ENCODE data around the gene GLRX5. TPM values are rescaled to one million over a fixed set of nuclear protein-coding genes. Genes with fewer than 3 reads are reported as not detected.

Gene GLRX5
- polyA plus RNA-seq, 3 donors = 72.3 to 83.8 (median 81.1) TPM

- no peak for DNase-seq (ENCODE audit: low read depth in 3 of 3, low spot score in 2 of 3)
Observed at GRCh38 chr14:95531969-95532368, 2.9 kb upstream of the GLRX5 start.

- DNase-seq (ENCODE audit: low read depth in 3 of 3, low spot score in 2 of 3) = no peak
Observed at GRCh38 chr14:95533391-95533821, 1.4 kb upstream of the GLRX5 start.

DNA sequence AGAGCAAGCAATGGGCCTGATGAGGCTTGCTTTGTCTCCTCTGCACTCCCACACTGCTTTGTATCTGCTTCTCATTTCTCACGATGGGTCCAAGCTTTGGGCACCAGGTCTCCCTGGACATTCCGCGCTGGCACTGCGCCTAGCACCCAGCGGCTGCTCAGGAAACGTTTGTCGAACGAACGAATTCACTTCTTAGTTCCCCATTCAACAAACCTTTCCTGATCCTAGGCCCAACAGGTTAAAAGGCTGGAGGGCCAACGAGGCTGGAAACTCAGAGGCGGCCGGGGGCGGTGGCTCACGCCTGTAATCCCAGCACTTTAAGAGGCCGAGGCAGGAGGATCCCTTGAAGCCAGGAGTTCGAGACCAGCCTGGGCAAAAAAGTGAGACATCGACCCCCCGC is 1.0 kb upstream of the GLRX5 start:
- no peak for DNase-seq (ENCODE audit: low read depth in 3 of 3, low spot score in 2 of 3)

DNA sequence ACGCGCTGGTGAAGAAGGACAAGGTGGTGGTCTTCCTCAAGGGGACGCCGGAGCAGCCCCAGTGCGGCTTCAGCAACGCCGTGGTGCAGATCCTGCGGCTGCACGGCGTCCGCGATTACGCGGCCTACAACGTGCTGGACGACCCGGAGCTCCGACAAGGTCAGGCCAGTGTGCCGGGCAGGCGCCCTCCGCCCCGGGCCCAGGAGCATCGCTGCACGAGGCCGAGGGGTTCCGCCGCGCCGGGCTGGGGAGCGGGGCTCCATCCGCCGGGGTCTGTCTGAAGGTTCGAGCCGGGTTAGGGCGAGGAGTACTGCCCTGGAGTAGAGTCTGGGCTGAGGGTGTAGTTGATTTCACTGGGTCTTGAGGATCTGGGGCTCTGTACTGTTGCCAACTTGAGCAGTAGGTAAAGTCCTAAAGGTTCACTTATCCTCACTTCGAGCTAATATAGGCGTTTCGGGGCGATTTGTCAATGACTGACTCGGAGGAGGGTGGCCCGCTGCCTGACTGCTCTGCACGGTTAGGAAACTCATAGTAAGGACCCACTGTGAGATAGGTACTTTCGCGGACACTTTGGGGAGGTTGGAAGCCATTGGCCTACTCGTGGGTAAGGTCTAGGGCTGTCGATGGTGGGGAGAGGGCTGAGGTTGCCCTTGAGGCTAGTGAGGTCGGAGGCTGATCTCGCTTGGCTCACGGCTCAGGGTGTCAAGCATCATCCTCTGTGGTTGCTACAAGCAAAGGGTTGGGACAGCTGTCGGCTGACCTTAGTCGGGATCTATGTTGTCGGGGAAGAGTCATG is 574 bp downstream of the GLRX5 start:
- no peak for DNase-seq (ENCODE audit: low read depth in 3 of 3, low spot score in 2 of 3)

DNA sequence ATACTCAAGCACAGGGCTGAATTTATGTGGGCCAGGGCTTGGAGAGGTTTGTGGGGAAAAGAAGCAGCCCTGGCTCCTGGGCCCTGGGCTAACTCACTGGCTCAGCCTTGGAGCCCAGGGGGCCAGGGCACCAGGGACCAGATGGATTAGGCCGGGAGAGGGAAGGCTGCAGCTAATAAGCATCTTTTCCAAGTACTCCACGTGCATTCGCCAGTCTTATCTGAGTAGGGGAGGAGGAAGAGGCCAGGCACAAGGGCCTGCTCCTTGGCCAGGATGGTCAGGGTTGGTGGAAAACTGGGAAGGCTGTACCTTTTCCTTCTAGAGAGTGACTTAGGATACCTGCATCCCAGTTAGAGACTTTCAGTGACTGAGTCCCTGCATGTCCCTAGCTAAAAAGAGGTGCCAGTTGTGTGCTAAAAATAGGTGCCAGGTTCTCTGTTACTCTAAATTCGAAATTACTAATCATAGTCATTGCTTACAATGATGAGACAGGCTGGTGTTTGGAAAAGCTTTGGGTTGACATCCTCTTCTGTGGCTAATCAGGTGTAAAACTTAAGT is 1.3 kb downstream of the GLRX5 start:
- no peak for DNase-seq (ENCODE audit: low read depth in 3 of 3, low spot score in 2 of 3)

GRCh38 chr14:95536671-95537070 is 1.8 kb downstream of the GLRX5 start:
- DNase-seq (ENCODE audit: low read depth in 3 of 3, low spot score in 2 of 3) = no peak

DNA sequence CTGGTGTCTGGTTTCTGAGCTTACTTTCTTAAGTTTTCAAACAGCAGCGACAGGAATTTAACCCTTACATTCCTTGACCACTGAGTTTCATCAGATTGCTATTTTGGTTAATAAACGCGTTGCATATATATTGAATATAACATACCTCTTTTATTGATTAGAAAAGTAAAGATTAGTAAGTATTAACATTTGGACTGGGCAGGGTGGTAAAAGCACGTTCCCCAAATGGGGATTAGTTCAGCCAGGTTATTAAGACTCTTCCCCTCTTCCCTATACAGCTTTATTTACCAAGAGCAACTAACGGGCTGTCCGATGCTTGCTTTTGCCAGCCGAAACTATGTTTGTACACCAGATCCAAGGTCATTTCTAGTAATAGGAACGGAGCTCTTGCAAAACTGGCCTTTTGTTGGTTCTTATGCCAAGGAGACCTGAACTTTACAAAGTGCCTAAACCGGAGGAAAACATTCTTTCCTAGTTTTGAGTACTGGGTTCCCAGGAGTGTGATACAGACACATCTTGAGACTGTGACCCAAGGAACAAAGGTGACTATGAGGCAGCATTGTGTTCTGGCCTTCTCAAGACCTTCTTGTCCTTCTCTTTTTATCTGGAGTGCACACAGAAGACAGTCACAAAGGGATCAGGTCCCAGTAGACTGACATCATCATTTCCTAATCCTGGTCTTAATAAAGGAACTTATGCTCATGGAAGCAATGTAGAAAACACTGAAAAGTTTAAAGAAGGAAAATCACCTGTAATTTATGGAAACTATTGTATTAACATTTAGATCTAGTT is 2.6 kb downstream of the GLRX5 start:
- no peak for DNase-seq (ENCODE audit: low read depth in 3 of 3, low spot score in 2 of 3)

GRCh38 chr14:95538801-95539509 is 4.1 kb downstream of the GLRX5 start:
- DNase-seq (ENCODE audit: low read depth in 3 of 3, low spot score in 2 of 3) = no peak

DNA sequence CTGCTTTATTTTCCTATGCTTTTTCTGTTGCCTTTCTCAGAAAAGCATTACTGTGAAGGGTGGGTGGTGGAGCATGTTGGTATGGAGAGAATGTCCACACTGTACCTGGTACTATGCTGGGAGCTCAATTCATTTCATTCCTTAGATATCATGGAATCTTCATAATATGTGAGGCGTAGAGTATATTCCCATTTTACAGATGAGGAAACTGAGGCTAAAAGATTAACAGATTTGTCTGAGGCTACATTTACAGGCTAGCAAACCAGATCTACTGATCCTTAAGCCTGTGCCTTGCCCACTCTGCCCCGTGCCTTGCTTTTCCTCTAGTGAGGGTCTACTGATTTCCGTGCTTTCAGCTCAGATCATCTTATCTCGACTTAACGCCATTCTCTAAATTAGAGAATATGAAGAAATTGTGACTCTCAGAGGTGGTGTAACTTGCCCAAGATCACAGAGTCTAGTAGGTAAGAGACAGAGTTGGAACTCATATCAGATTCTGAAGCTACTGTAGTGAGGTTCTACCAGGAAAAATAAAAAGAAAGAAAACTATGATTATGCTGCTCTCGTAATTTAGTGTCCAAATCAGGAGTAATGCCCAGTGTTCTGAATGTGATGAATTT is 5.5 kb downstream of the GLRX5 start:
- no peak for DNase-seq (ENCODE audit: low read depth in 3 of 3, low spot score in 2 of 3)

DNA sequence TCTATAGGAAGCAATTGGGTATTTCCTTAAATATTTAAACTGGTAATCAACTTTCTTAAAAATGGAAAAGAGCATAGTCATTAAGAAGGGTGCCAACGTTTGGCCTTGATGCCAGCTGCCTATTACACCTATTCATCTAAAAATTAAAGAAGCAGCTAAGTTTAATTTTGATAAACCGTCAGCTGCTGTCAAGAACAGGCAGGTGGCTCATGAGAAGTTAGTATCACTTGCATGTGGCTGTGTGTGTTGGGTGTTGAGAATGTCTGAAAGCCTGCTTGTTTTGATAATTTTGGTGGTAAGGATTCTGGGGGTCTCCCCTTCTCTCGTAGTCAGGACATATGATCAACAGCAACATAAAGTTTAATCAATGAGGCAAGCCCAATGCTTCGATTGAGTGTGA is 6.5 kb downstream of the GLRX5 start:
- DNase-seq (ENCODE audit: low read depth in 3 of 3, low spot score in 2 of 3) = no peak

- DNase-seq (ENCODE audit: low read depth in 3 of 3, low spot score in 2 of 3) = no peak
Observed at GRCh38 chr14:95541932-95542930, 7.4 kb downstream of the GLRX5 start.

- no peak for DNase-seq (ENCODE audit: low read depth in 3 of 3, low spot score in 2 of 3)
Observed at GRCh38 chr14:95543021-95543420, 8.2 kb downstream of the GLRX5 start.

- DNase-seq (ENCODE audit: low read depth in 3 of 3, low spot score in 2 of 3) = no peak
Observed at GRCh38 chr14:95544588-95544987, 9.7 kb downstream of the GLRX5 start.

- no peak for DNase-seq (ENCODE audit: low read depth in 3 of 3, low spot score in 2 of 3)
Observed at GRCh38 chr14:95545515-95546168, 10.8 kb downstream of the GLRX5 start.

DNA sequence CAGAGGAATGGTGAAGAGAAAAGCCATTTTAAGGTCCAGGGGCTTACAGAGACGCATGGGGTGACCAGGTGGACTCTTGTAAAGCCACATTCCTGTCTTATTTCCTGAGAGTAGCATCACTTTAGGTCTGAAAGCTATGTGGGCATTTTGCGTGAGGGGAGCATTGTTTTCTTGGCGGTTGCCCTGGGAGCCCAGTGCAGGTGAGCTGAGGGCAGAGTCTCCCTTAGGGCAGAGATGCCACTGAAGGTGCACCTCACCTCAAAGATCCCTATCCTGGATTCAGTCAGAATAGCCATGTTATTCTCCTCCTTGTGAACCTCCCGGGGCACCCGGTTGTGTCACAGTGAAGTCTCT is 12.4 kb downstream of the GLRX5 start:
- no peak for DNase-seq (ENCODE audit: low read depth in 3 of 3, low spot score in 2 of 3)

- no peak for DNase-seq (ENCODE audit: low read depth in 3 of 3, low spot score in 2 of 3)
Observed at GRCh38 chr14:95547626-95548327, 12.9 kb downstream of the GLRX5 start.

DNA sequence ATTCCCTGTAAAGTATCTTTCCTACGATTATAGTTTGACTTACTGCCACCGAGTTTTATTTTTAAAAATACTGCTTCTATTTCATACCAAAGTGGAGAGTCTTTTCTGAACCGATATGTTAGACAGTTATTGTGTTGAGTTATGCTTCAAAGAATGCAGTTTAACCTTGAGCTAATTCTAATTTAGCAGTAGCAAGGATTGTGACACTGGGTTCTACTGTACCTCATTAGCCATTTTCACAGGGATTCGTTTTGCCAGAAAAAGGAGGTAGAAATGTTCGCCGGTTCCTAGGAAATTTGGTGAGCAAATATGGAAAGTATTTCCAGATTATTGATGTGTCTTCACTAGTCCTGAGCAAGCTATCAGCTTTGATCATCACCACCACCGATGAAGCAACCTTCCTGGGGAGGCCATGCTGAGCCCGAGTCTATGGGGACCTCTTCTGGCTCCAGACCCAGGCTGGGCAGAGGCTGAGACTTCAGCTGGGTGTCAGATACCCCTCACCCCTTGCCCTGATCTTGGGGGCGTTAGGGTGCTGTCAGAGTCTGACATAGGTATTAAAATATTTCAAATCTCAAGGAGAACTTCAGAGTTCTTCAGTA is 13.6 kb downstream of the GLRX5 start:
- DNase-seq (ENCODE audit: low read depth in 3 of 3, low spot score in 2 of 3) = no peak

All from right renal cortex interstitium (tissue), 3 donors.